Smooth muscle cell (in vitro differentiated cells): ENCODE measurements around the gene STK16. TPM values are rescaled to one million over a fixed set of nuclear protein-coding genes. Genes with fewer than 3 reads are reported as not detected.
"Not testable (repeated sequence)": the region's sequence is repeated elsewhere in the genome, so short reads cannot be mapped to it uniquely, and the experiment has no call there.

Experiments
- DNase-seq: peaks from one replicate; lab custom pipeline; 2025; ENCODE audit not compliant: unreplicated experiment; lab: John Stamatoyannopoulos, UW
- H2AFZ ChIP-seq: fragments of 200-600 bp; sonication (generic); 2 replicates; pipeline ENCODE4 v1.6.0; 2016; ENCODE audit warnings: antibody characterized with exemption, low read depth, mild to moderate bottlenecking
- H3F3A ChIP-seq: fragments of 200-600 bp; sonication (generic); 2 replicates; pipeline ENCODE4 v1.6.0; 2017; ENCODE audit warnings: antibody characterized with exemption, low read depth
- H3K27ac ChIP-seq: fragments of 200-600 bp; sonication (generic); 2 replicates; pipeline ENCODE4 v1.5.1; 2016; ENCODE audit warnings: low read depth, mild to moderate bottlenecking
- H3K27me3 ChIP-seq: fragments of 200-600 bp; sonication (generic); 2 replicates; pipeline ENCODE4 v1.6.1; 2016; ENCODE audit warnings: low read depth, mild to moderate bottlenecking
- H3K36me3 ChIP-seq: fragments of 200-600 bp; sonication (generic); 2 replicates; pipeline ENCODE4 v1.5.1; 2016; ENCODE audit warnings: low read depth
- H3K4me1 ChIP-seq: fragments of 200-600 bp; sonication (generic); 2 replicates; pipeline ENCODE4 v1.5.1; 2016; ENCODE audit warnings: low read depth
- H3K4me2 ChIP-seq: fragments of 200-600 bp; sonication (generic); 2 replicates; pipeline ENCODE4 v1.6.0; 2016; ENCODE audit warnings: mild to moderate bottlenecking
- H3K4me3 ChIP-seq: fragments of 200-600 bp; sonication (generic); 2 replicates; pipeline ENCODE4 v1.5.1; 2016; ENCODE audit warnings: mild to moderate bottlenecking
- H3K79me2 ChIP-seq: fragments of 200-600 bp; sonication (generic); 2 replicates; pipeline ENCODE4 v1.6.0; 2016; ENCODE audit warnings: low read depth, mild to moderate bottlenecking
- H3K9ac ChIP-seq: fragments of 200-600 bp; sonication (generic); 2 replicates; pipeline ENCODE4 v1.6.0; 2016; ENCODE audit warnings: low read depth
- H3K9me3 ChIP-seq: fragments of 200-600 bp; sonication (generic); replicated peaks from 2 replicates; pipeline ENCODE4 v1.5.1; 2016; ENCODE audit warnings: low read depth
- H4K20me1 ChIP-seq: fragments of 200-600 bp; sonication (generic); 2 replicates; pipeline ENCODE4 v1.6.0; 2016; ENCODE audit warnings: low read depth
- CTCF ChIP-seq: fragments of 200-600 bp; sonication (generic); IDR thresholded peaks from 2 replicates; pipeline ENCODE4 v1.5.1; 2017; ENCODE audit warnings: borderline replicate concordance, mild to moderate bottlenecking, antibody characterized with exemption; ENCODE audit not compliant: insufficient read depth, poor library complexity, severe bottlenecking
- WGBS: methylation state at CpG from one replicate; pipeline ENCODE4 v1.1.7; 2016; ENCODE audit warnings: low lambda C conversion rate; 5-methylcytosine and 5-hydroxymethylcytosine counted together
- polyA plus RNA-seq: library from polyadenylated mRNA; unstranded; fragments of >200 nt; fragmentation: Nextera tagmentation; extraction: Ambion mirVana; gene quantifications from 2 replicates; pipeline ENCODE4 v1.2.1, GENCODE V29; 2016
- total RNA-seq: library from RNA; depleted of rRNA; stranded (reverse); fragments of >200 nt; gene quantifications from 2 replicates; pipeline ENCODE4 v1.2.3, GENCODE V29; 2014

Gene STK16
- total and polyA plus RNA-seq, 2 experiments from 2014 or later: 8.8 to 15.2 TPM

- peaks cover 54% of the 10 kb centered on the region for H3K27me3 ChIP-seq
- no peaks in the 10 kb centered on the region for H3K79me2 ChIP-seq
- peaks cover 20% of the 10 kb centered on the region for H3K4me1 ChIP-seq
- H3K4me2 ChIP-seq: peak within 1 kb of the TSS; percentile 92
- peak within 1 kb of the TSS; percentile 24 for H3K27ac ChIP-seq
- H3K36me3 ChIP-seq: no peaks in the 10 kb centered on the region
- no peak for TF ChIP-seq CTCF
- peak within 1 kb of the TSS; percentile 45 for H3K9ac ChIP-seq
- DNase-seq: no peak
- peaks cover 17% of the 10 kb centered on the region for H3F3A ChIP-seq
- no peaks in the 10 kb centered on the region for H3K9me3 ChIP-seq
- H3K4me3 ChIP-seq: peak within 1 kb of the TSS; percentile 57
- no peaks in the 10 kb centered on the region for H4K20me1 ChIP-seq
- H2AFZ ChIP-seq: peak within 1 kb of the TSS; percentile 71
- 3% methylated on average over 72 of the region's 76 CpGs for WGBS
Observed at GRCh38 chr2:219253753-219254589, 8.7 kb downstream of the STK16 start, which contains the start of gene TUBA4A. Gene TUBA4A, minus strand, starts transcription at chr2:219253918. Its CDS starts 60 bp downstream, at chr2:219253858.

GRCh38 chr2:219254590-219255201 is 9.4 kb downstream of the STK16 start:
- 36% methylated on average over 12 of the region's 12 CpGs for WGBS
- DNase-seq: no peak
- Histone ChIP-seq H3K4me1 (peaks cover 17% of the 10 kb centered on the region), H3K27me3 (peaks cover 55% of the 10 kb centered on the region), H3K9me3 (no peaks in the 10 kb centered on the region), H2AFZ (peak overlapping the region; percentile 71), H3K4me3 (peak overlapping the region; percentile 57), H3K79me2 (no peaks in the 10 kb centered on the region), H3K27ac (peak overlapping the region; percentile 24), H3K4me2 (peak overlapping the region; percentile 92), H3K36me3 (no peaks in the 10 kb centered on the region), H3F3A (peaks cover 10% of the 10 kb centered on the region), H4K20me1 (no peaks in the 10 kb centered on the region), H3K9ac (peak overlapping the region; percentile 45)
- TF ChIP-seq CTCF: no peak

- not testable (repeated sequence) for H3K4me1 ChIP-seq, H4K20me1 ChIP-seq, H3F3A ChIP-seq, H3K36me3 ChIP-seq, H3K4me3 ChIP-seq, H3K9me3 ChIP-seq, H3K9ac ChIP-seq, H3K4me2 ChIP-seq, H3K27ac ChIP-seq, H2AFZ ChIP-seq, H3K79me2 ChIP-seq, DNase-seq
- peaks cover 33% of the 10 kb centered on the region for H3K27me3 ChIP-seq
- 90% methylated on average over 10 of the region's 10 CpGs for WGBS
Observed at GRCh38 chr2:219258942-219259341, 13.7 kb downstream of the STK16 start.

GRCh38 chr2:219261024-219261855 is 16.0 kb downstream of the STK16 start:
- no peak overlapping the region for H2AFZ ChIP-seq
- no peak for DNase-seq
- H3K4me1 ChIP-seq: no peaks in the 10 kb centered on the region
- no peak overlapping the region for H3K4me3 ChIP-seq
- H3K79me2 ChIP-seq: no peaks in the 10 kb centered on the region
- H3K36me3 ChIP-seq: no peaks in the 10 kb centered on the region
- 82% methylated on average over 5 of the region's 5 CpGs for whole genome bisulfite sequencing
- H4K20me1 ChIP-seq: no peaks in the 10 kb centered on the region
- no peak for TF ChIP-seq CTCF
- H3K27me3 ChIP-seq: peaks cover 10% of the 10 kb centered on the region
- no peak overlapping the region for H3K9ac ChIP-seq
- no peaks in the 10 kb centered on the region for H3F3A ChIP-seq
- no peaks in the 10 kb centered on the region for H3K9me3 ChIP-seq
- no peak overlapping the region for H3K27ac ChIP-seq
- no peak overlapping the region for H3K4me2 ChIP-seq
